A673 (cell line): Measurements from ENCODE around the gene TTYH3. TPM values are rescaled to one million over a fixed set of nuclear protein-coding genes. Genes with fewer than 3 reads are reported as not detected.
"Not testable (repeated sequence)": the region's sequence is repeated elsewhere in the genome, so short reads cannot be mapped to it uniquely, and the experiment has no call there.

Experiments
- BruUV-seq: library from RNA; stranded (reverse); fragments of 400-500 nt; replicated peaks from 2 replicates; lab custom pipeline; 2021; lab: Mats Ljungman, UMichigan
- CTCF ChIA-PET: fragments of 300-600 bp; sonication (Branson Sonifier 250); formaldehyde crosslinking; loops from one replicate; lab custom pipeline; 2022; ENCODE audit warnings: antibody characterized with exemption; lab: Charles Lee
- POLR2A ChIA-PET: fragments of 300-600 bp; sonication (Branson Sonifier 250); formaldehyde crosslinking; loops from one replicate; lab custom pipeline; 2022; ENCODE audit warnings: antibody characterized with exemption; ENCODE audit not compliant: low non-redundant PET; lab: Charles Lee
- DNase-seq: peaks from one replicate; pipeline ENCODE4 v3.0.0-alpha.2; 2015; ENCODE audit warnings: low spot score
- H3K27ac ChIP-seq: fragments of 200-600 bp; sonication (generic); 2 replicates; pipeline ENCODE4 v1.5.1; 2016; ENCODE audit warnings: mixed run types, low read depth, mild to moderate bottlenecking, mixed read lengths, antibody characterized with exemption, low read length; ENCODE audit not compliant: poor library complexity, severe bottlenecking
- H3K27me3 ChIP-seq: fragments of 200-600 bp; sonication (generic); replicated peaks from 2 replicates; pipeline ENCODE4 v1.6.1; 2017; ENCODE audit warnings: mixed run types, low read depth, mild to moderate bottlenecking, mixed read lengths, antibody characterized with exemption, low read length; ENCODE audit not compliant: insufficient read depth, poor library complexity
- H3K36me3 ChIP-seq: fragments of 200-600 bp; sonication (generic); 2 replicates; pipeline ENCODE4 v1.6.1; 2016; ENCODE audit warnings: mixed run types, mild to moderate bottlenecking, mixed read lengths, antibody characterized with exemption, low read length; ENCODE audit not compliant: insufficient read depth, poor library complexity, severe bottlenecking
- H3K4me1 ChIP-seq: fragments of 200-600 bp; sonication (generic); 2 replicates; pipeline ENCODE4 v1.6.1; 2017; ENCODE audit warnings: mixed run types, mild to moderate bottlenecking, mixed read lengths, antibody characterized with exemption, low read length; ENCODE audit not compliant: insufficient read depth, poor library complexity, severe bottlenecking
- H3K4me3 ChIP-seq: fragments of 200-600 bp; sonication (generic); 2 replicates; pipeline ENCODE4 v1.5.1; 2016; ENCODE audit warnings: low read depth, mixed run types, mild to moderate bottlenecking, mixed read lengths, low read length; ENCODE audit not compliant: poor library complexity, severe bottlenecking
- H3K9me3 ChIP-seq: fragments of 200-600 bp; sonication (generic); 2 replicates; pipeline ENCODE4 v1.6.1; 2016; ENCODE audit warnings: mixed run types, low read depth, mild to moderate bottlenecking, mixed read lengths, antibody characterized with exemption, low read length; ENCODE audit not compliant: poor library complexity, severe bottlenecking
- EZH2 ChIP-seq: fragments of 200-600 bp; sonication (generic); IDR thresholded peaks from 2 replicates; pipeline ENCODE4 v1.6.1; 2017; ENCODE audit warnings: borderline replicate concordance, low read depth, mild to moderate bottlenecking, mixed read lengths, antibody characterized with exemption, low read length; ENCODE audit not compliant: poor library complexity, severe bottlenecking
- intact Hi-C: fragments of 100-400 bp; cut with micrococcal nuclease; formaldehyde crosslinking; loops from one replicate; pipeline ENCODE4 v1.10.0; 2022; ENCODE audit not compliant: unreplicated experiment
- total RNA-seq: library from RNA; stranded (reverse); gene quantifications from 2 replicates; pipeline ENCODE4 v1.2.3, GENCODE V29; 2021
- TF ChIP-seq, protein P1 (sequence below): fragments of 300-800, 200-600 bp; sonication (generic); conservative IDR thresholded peaks from 2 replicates; pipeline ENCODE4 v1.5.1; 2017; ENCODE audit warnings: low read depth, mild to moderate bottlenecking, antibody characterized with exemption, low read length, moderate library complexity, mixed read lengths

TTYH3 gene
- total RNA-seq, 1 experiment from 2014 or later = 248 TPM

DNA sequence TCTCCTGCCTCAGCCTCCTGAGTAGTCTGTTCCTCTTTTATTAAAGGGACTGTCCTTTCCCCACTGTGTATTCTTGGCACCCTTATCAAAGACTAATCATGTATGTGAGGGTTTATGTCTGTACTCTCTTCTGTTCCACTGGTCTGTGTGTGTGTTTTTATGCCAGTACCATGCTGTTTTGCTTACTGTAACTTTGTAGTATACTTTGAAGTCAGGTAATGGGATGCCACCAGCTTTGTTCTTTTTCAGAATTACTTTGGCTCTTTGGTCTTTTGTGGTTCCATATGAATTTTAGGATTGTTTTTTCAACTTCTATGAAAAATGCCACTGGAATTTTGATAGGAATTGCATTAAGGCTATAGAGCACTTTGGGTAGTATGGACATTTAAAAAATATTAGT is 42.1 kb downstream of the TTYH3 start:
- POLR2A ChIA-PET = no interaction called here

DNA sequence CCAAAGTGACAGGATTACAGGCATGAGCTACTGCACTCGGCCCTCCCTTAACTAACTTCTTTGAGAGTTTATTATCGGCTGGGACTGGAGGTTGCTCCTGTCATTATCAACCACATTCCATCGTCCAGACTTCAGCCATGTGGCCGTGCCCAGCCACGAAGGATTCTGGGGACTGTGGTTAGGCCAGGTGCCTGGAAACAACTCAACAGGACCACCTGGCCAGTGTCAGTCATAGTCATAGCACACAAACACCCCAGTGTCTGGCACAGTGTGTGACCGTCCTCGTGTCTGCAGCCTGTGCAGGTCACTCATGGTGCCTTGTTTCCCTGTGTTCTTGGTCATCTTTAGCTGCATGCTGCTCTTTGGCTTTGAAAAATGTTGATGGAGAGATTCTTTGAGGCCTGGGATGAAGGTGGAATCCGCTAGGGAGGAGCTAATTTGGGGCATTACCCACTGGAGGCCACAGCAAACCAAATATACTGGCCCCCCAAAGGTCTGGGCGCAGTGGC is 43.5 kb downstream of the TTYH3 start:
- no TSS peak for BruUV-seq
- Histone ChIP-seq H3K4me1 (no peaks in the 10 kb centered on the region), H3K27me3 (no peaks in the 10 kb centered on the region), H3K27ac (no peak overlapping the region), H3K36me3 (no peaks in the 10 kb centered on the region), H3K9me3 (peaks cover 6% of the 10 kb centered on the region), H3K4me3 (no peak overlapping the region)
- intact Hi-C loops = no loop called here
- CTCF ChIA-PET = no interaction called here
- TF ChIP-seq, protein P1, sequence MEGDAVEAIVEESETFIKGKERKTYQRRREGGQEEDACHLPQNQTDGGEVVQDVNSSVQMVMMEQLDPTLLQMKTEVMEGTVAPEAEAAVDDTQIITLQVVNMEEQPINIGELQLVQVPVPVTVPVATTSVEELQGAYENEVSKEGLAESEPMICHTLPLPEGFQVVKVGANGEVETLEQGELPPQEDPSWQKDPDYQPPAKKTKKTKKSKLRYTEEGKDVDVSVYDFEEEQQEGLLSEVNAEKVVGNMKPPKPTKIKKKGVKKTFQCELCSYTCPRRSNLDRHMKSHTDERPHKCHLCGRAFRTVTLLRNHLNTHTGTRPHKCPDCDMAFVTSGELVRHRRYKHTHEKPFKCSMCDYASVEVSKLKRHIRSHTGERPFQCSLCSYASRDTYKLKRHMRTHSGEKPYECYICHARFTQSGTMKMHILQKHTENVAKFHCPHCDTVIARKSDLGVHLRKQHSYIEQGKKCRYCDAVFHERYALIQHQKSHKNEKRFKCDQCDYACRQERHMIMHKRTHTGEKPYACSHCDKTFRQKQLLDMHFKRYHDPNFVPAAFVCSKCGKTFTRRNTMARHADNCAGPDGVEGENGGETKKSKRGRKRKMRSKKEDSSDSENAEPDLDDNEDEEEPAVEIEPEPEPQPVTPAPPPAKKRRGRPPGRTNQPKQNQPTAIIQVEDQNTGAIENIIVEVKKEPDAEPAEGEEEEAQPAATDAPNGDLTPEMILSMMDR = no peak
- no peak for TF ChIP-seq EZH2
- POLR2A ChIA-PET = no interaction called here
- no peak for DNase-seq

More for the DNA sequence above, 42.1 kb downstream of the TTYH3 start:
- Histone ChIP-seq H3K27me3 (no peaks in the 10 kb centered on the region), H3K36me3 (no peaks in the 10 kb centered on the region), H3K4me1 (no peaks in the 10 kb centered on the region), H3K9me3 (peaks cover 6% of the 10 kb centered on the region), H3K27ac (no peak overlapping the region), H3K4me3 (no peak overlapping the region)
- intact Hi-C loops = no loop called here
- CTCF ChIA-PET = no interaction called here
- no TSS peak for BruUV-seq
- no peak for DNase-seq
- TF ChIP-seq EZH2 = no peak
- TF ChIP-seq, protein P1 = no peak

DNA sequence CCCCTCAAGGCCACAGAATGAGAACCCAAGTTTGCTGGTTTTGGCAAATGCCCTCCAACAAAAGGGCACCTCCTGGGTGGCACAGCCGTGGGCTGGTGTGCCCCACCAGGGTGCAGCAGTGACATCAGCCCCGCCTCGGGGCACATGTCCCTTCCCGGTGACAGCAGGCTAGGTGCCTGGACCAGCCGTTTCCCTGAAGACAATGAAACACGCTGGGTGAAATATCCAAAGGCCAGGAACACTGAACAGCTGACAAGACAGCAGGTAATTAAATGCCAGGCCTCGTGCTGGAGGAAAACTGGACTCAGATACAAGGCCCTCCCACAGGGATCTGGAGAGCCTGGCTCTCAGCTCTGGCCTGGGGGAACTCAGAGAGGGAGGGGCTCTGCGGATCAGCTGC is 44.8 kb downstream of the TTYH3 start:
- CTCF ChIA-PET, H3K9me3 ChIP-seq, H3K4me3 ChIP-seq, H3K4me1 ChIP-seq, H3K36me3 ChIP-seq, H3K27ac ChIP-seq, DNase-seq, POLR2A ChIA-PET, BruUV-seq, H3K27me3 ChIP-seq, intact Hi-C loops: not testable (repeated sequence)

- POLR2A ChIA-PET, BruUV-seq, H3K4me1 ChIP-seq, CTCF ChIA-PET, H3K27ac ChIP-seq, H3K4me3 ChIP-seq, H3K27me3 ChIP-seq, H3K9me3 ChIP-seq, intact Hi-C loops, DNase-seq, H3K36me3 ChIP-seq: not testable (repeated sequence)
Observed at GRCh38 chr7:2678454-2678853, 46.7 kb downstream of the TTYH3 start.

- H3K4me3 ChIP-seq, intact Hi-C loops, H3K27me3 ChIP-seq, BruUV-seq, H3K36me3 ChIP-seq, H3K4me1 ChIP-seq, POLR2A ChIA-PET, H3K9me3 ChIP-seq, DNase-seq, H3K27ac ChIP-seq: not testable (repeated sequence)
- CTCF ChIA-PET = interaction anchor here (0.6 to 1.7 kb wide), 3 partner anchors 71 to 238 kb away, joined by 3 to 15 read pairs (median 3); no protein-coding TSS in a partner anchor
Observed at GRCh38 chr7:2679135-2680127, 47.6 kb downstream of the TTYH3 start.
